T-cell (primary cell): Measurements from ENCODE around the gene HMGXB4. TPM values are rescaled to one million over a fixed set of nuclear protein-coding genes. Genes with fewer than 3 reads are reported as not detected.

Experiments
- ATAC-seq, 4 experiments: fragments of 200-7000 bp in 3 of 4; fragments of 150-1000 bp in 1 of 4; cut with Tn5 transposase; replicated peaks in 1 of 4; 1 replicate in 3 of 4; 2 replicates in 1 of 4; pipeline ENCODE4 v1.10.0; 2021; ENCODE audit warnings: moderate library complexity in 3 of 4, mild to moderate bottlenecking in 2 of 4, moderate number of reproducible peaks in 1 of 4
- CTCF ChIA-PET, 2 donors: fragments of 300-600 bp; sonication (Branson Sonifier 250); formaldehyde crosslinking; loops; one replicate each; lab custom pipeline; 2022; ENCODE audit warnings: antibody characterized with exemption in 2 of 2; lab: Charles Lee
- POLR2A ChIA-PET, 2 donors: fragments of 300-600 bp; sonication (Branson Sonifier 250); formaldehyde crosslinking; loops; one replicate each; lab custom pipeline; 2022; ENCODE audit warnings: antibody characterized with exemption in 2 of 2; lab: Charles Lee
- DNase-seq, 35 experiments: peaks; one replicate each; pipeline versions ENCODE4 v3.0.0 to v3.0.0-alpha.2; 2013 to 2023
- H3K27ac ChIP-seq: one replicate; pipeline ENCODE4 v1.5.1; 2013; ENCODE audit warnings: low read length
- H3K27me3 ChIP-seq, 2 experiments: replicated peaks in 1 of 2; 1 replicate in 1 of 2; 2 replicates in 1 of 2; pipeline versions ENCODE4 v1.6.1 to v1.7.0; 2013; ENCODE audit warnings: low read length in 1 of 2, mixed read lengths in 1 of 2; ENCODE audit not compliant: control insufficient read depth in 2 of 2, insufficient read depth in 2 of 2; ENCODE audit errors: extremely low read depth in 1 of 2
- H3K36me3 ChIP-seq, 2 donors: 1 replicate in 1 of 2; 2 replicates in 1 of 2; pipeline versions ENCODE4 v1.6.1 to v1.7.0; 2013; ENCODE audit warnings: low read length in 1 of 2; ENCODE audit not compliant: control insufficient read depth in 2 of 2, insufficient read depth in 1 of 2; ENCODE audit errors: extremely low read depth in 1 of 2
- H3K4me1 ChIP-seq, 2 experiments: 1 replicate in 1 of 2; 2 replicates in 1 of 2; pipeline versions ENCODE4 v1.6.1 to v1.7.0; 2013; ENCODE audit warnings: low read length in 2 of 2, mixed read lengths in 1 of 2; ENCODE audit not compliant: insufficient read depth in 2 of 2, control insufficient read depth in 1 of 2; ENCODE audit errors: extremely low read depth in 1 of 2
- H3K4me3 ChIP-seq, 2 donors: 1 replicate in 1 of 2; 2 replicates in 1 of 2; pipeline versions ENCODE4 v1.5.1 to v1.7.0; 2013; ENCODE audit warnings: mild to moderate bottlenecking in 2 of 2, low read length in 1 of 2, moderate library complexity in 1 of 2; ENCODE audit not compliant: control insufficient read depth in 1 of 2; ENCODE audit errors: extremely low read depth in 1 of 2
- H3K9me3 ChIP-seq: 2 replicates; pipeline ENCODE4 v1.7.0; 2013
- H3K27ac Mint-ChIP-seq, 2 donors: one replicate each; pipeline ENCODE4 v1.8.0; 2020 to 2021; ENCODE audit warnings: mild to moderate bottlenecking in 2 of 2, mixed read lengths in 2 of 2
- H3K27me3 Mint-ChIP-seq, 2 donors: one replicate each; pipeline ENCODE4 v1.8.0; 2021 to 2022; ENCODE audit warnings: mixed read lengths in 2 of 2
- H3K36me3 Mint-ChIP-seq: one replicate; pipeline ENCODE4 v1.8.0; 2021; ENCODE audit warnings: mixed read lengths
- H3K4me1 Mint-ChIP-seq, 3 donors: one replicate each; pipeline ENCODE4 v1.8.0; 2020 to 2022; ENCODE audit warnings: mixed read lengths in 3 of 3, mild to moderate bottlenecking in 1 of 3
- H3K4me3 Mint-ChIP-seq, 3 donors: one replicate each; pipeline ENCODE4 v1.8.0; 2020 to 2022; ENCODE audit warnings: mild to moderate bottlenecking in 3 of 3, mixed read lengths in 3 of 3, moderate library complexity in 3 of 3
- H3K9me3 Mint-ChIP-seq, 3 donors: one replicate each; pipeline ENCODE4 v1.8.0; 2020 to 2022; ENCODE audit warnings: mixed read lengths in 3 of 3
- WGBS: methylation state at CpG from one replicate; pipeline ENCODE4 v1.1.5; 2013; ENCODE audit warnings: missing lambda C conversion rate; ENCODE audit not compliant: insufficient coverage; 5-methylcytosine and 5-hydroxymethylcytosine counted together
- total RNA-seq, 35 experiments: library from RNA in 6 of 35; stranded (reverse) in 6 of 35; fragments of 120-200 nt in 1 of 35; gene quantifications; one replicate each; pipeline versions ENCODE4 v1.2.1 to v1.2.4 and lab custom pipeline; 2013 to 2026

The HMGXB4 gene
- total RNA-seq, 5 donors from 2014 or later (not counting 1 experiment from before 2014, with no cell fraction given), result 20.5 to 39.2 (median 21.1) TPM

DNA sequence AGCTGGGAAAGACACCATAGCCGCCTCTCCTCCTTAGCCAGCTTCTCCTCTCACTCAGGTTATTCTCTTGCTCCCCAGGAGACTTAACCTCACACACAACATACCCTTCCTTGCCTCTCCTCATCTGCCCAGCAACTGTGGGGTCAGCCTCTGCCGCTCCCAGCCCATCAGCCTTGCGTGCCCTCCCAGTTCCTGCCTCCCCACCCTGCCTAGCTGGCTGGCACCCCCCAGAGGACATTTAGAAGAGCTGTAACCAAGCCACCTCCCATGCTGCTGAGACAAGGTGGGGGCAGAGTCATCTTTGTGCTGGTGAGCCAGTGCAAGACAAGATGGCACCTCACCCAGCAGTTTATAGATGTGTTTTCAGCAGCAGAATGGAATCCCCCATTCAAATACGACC, 80.6 kb downstream of the HMGXB4 start:
- Mint-ChIP-seq H3K27me3 (no peaks in the 10 kb centered on the region), H3K4me1 (peaks cover 5 to 23% (median 16%) of the 10 kb centered on the region in 3 donors), H3K4me3 (no peak overlapping the region), H3K36me3 (peaks cover 34% of the 10 kb centered on the region), H3K27ac (peak overlapping the region in 1 of 2 donors; percentile 5), H3K9me3 (no peaks in the 10 kb centered on the region)
- Histone ChIP-seq H3K4me1 (peaks cover 4 to 20% of the 10 kb centered on the region in 2 experiments), H3K4me3 (no peak overlapping the region), H3K36me3 (peaks cover 21 to 68% of the 10 kb centered on the region in 2 donors), H3K27ac (no peak overlapping the region), H3K9me3 (no peaks in the 10 kb centered on the region), H3K27me3 (no peaks in the 10 kb centered on the region)
- POLR2A ChIA-PET, result no interaction called here
- ATAC-seq, result peak in 3 of 4 experiments; percentile 28 to 33 (median 30)
- DNase-seq, result peak in 1 of 35 experiments; percentile 37
- WGBS, result 80% methylated on average over 2 of the region's 4 CpGs
- CTCF ChIA-PET, result interaction anchor here in 1 of 2 donors (0.5 kb wide), 1 partner anchor 63 kb away, joined by 3 read pairs; no protein-coding TSS in a partner anchor

- Mint-ChIP-seq H3K27me3 (no peaks in the 10 kb centered on the region), H3K4me3 (no peak overlapping the region), H3K9me3 (no peaks in the 10 kb centered on the region), H3K36me3 (peaks cover 32% of the 10 kb centered on the region), H3K4me1 (peaks cover 0 to under 1% (median 0%) of the 10 kb centered on the region in 3 donors), H3K27ac (no peak overlapping the region)
- ATAC-seq (no peak), DNase-seq (no peak)
- Histone ChIP-seq H3K27me3 (no peaks in the 10 kb centered on the region), H3K4me3 (no peak overlapping the region), H3K4me1 (no peaks in the 10 kb centered on the region), H3K27ac (no peak overlapping the region), H3K36me3 (peaks cover 20 to 58% of the 10 kb centered on the region in 2 donors), H3K9me3 (no peaks in the 10 kb centered on the region)
- CTCF ChIA-PET, result no interaction called here
- 92% methylated on average over 19 of the region's 19 CpGs for WGBS
- POLR2A ChIA-PET, result interaction anchor here (0.5 to 0.6 kb wide), 2 partner anchors 17 to 336 kb away, joined by 6 to 13 read pairs; no protein-coding TSS in a partner anchor
Observed at GRCh38 chr22:35341090-35341874, 84.0 kb downstream of the HMGXB4 start.

GRCh38 chr22:35342390-35342789, 85.1 kb downstream of the HMGXB4 start:
- POLR2A ChIA-PET, result no interaction called here
- Mint-ChIP-seq H3K36me3 (peaks cover 27% of the 10 kb centered on the region), H3K4me1 (no peaks in the 10 kb centered on the region), H3K4me3 (no peak overlapping the region), H3K27ac (no peak overlapping the region), H3K9me3 (no peaks in the 10 kb centered on the region), H3K27me3 (no peaks in the 10 kb centered on the region)
- no peaks in the 10 kb centered on the region for H3K4me1 ChIP-seq
- H3K9me3 ChIP-seq, result no peaks in the 10 kb centered on the region
- H3K36me3 ChIP-seq, result peaks cover 20 to 57% of the 10 kb centered on the region in 2 donors
- 87% methylated on average over 3 of the region's 4 CpGs for WGBS
- H3K27me3 ChIP-seq, result no peaks in the 10 kb centered on the region
- DNase-seq (no peak), ATAC-seq (peak in 1 of 4 experiments; percentile 10)
- no peak overlapping the region for H3K27ac ChIP-seq
- H3K4me3 ChIP-seq, result no peak overlapping the region
- CTCF ChIA-PET, result no interaction called here

GRCh38 chr22:35343664-35344550, 86.6 kb downstream of the HMGXB4 start:
- Mint-ChIP-seq H3K36me3 (peaks cover 25% of the 10 kb centered on the region), H3K4me1 (no peaks in the 10 kb centered on the region), H3K27me3 (no peaks in the 10 kb centered on the region), H3K4me3 (no peak overlapping the region), H3K27ac (no peak overlapping the region), H3K9me3 (no peaks in the 10 kb centered on the region)
- DNase-seq (no peak), ATAC-seq (no peak)
- 98% methylated on average over 15 of the region's 26 CpGs for WGBS
- Histone ChIP-seq H3K36me3 (peaks cover 20 to 49% of the 10 kb centered on the region in 2 donors), H3K4me1 (no peaks in the 10 kb centered on the region), H3K27me3 (no peaks in the 10 kb centered on the region), H3K4me3 (no peak overlapping the region), H3K27ac (no peak overlapping the region), H3K9me3 (no peaks in the 10 kb centered on the region)
- CTCF ChIA-PET, result no interaction called here
- POLR2A ChIA-PET, result no interaction called here

DNA sequence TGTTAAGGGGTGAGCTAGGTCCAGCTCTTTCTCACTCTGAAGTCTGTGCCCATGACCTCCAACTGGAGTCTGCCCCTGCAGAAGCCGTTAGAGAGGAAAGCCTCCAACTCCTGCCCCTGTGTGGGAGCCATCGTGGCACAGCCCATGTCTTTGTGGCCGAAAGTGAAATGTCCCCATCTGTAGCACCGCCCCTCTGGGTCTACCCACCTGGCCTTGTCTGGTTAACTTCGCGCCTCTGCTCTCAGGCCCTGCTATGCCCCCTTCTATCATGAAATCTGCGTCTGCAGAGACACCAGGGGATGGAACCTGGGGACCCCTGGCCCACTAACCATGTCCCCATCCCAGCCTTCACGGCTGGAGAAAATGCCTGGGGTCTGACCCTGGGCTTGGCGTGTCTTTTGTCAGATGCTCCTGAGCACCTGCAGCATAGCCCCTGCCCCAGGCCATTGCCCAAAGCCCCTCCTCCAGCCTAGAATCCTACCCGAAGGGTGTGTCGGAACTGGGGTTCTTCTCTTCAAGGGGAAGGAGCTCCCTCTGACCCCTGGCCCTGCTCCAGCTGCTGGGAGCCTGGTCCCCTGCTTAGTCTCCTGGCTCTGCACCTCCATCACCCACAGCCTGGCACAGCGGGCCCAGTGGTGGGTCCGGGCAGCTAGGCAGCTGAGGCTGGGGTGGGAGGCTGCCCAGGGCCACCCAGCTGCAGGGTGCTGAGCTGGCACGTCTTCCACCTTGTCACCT, 87.8 kb downstream of the HMGXB4 start:
- CTCF ChIA-PET, result no interaction called here

More for the DNA sequence above, 87.8 kb downstream of the HMGXB4 start:
- H3K36me3 Mint-ChIP-seq, result peaks cover 21% of the 10 kb centered on the region
- H3K27me3 Mint-ChIP-seq, result no peaks in the 10 kb centered on the region
- H3K4me1 Mint-ChIP-seq, result peaks cover 0 to under 1% (median 0%) of the 10 kb centered on the region in 3 donors
- Histone ChIP-seq H3K27me3 (no peaks in the 10 kb centered on the region), H3K4me3 (no peak overlapping the region), H3K9me3 (no peaks in the 10 kb centered on the region), H3K27ac (no peak overlapping the region), H3K4me1 (peaks cover 0 to 1% of the 10 kb centered on the region in 2 experiments), H3K36me3 (peaks cover 20 to 42% of the 10 kb centered on the region in 2 donors)
- no peak overlapping the region for H3K27ac Mint-ChIP-seq
- ATAC-seq, result no peak
- WGBS, result 86% methylated on average over 14 of the region's 14 CpGs
- no peak for DNase-seq
- POLR2A ChIA-PET, result no interaction called here
- H3K4me3 Mint-ChIP-seq, result no peak overlapping the region
- no peaks in the 10 kb centered on the region for H3K9me3 Mint-ChIP-seq
